ENCODE data around the gene FER.
"Not testable (repeated sequence)": the region's sequence is repeated elsewhere in the genome, so short reads cannot be mapped to it uniquely, and the experiment has no call there.

Gene FER

GRCh38 chr5:108975697-108976096, 228.0 kb downstream of the FER start:
- Histone ChIP-seq H3K4me3 (ENCODE audit: low read depth in 1 of 2, low read length in 2 of 2) (no peak overlapping the region), H3K4me1 (ENCODE audit: insufficient read depth, low read length) (no peaks in the 10 kb centered on the region), H3K27me3 (ENCODE audit: control insufficient read depth in 1 of 2, insufficient read depth in 2 of 2, low read length in 2 of 2) (no peaks in the 10 kb centered on the region), H3K9ac (ENCODE audit: low read length) (no peak overlapping the region), H3K36me3 (ENCODE audit: insufficient read depth, low read length) (no peaks in the 10 kb centered on the region), H3K9me3 (ENCODE audit: low read length) (no peaks in the 10 kb centered on the region), H3K27ac (ENCODE audit: low read depth, low read length) (no peak overlapping the region)

- H3K27ac ChIP-seq (ENCODE audit: low read depth, low read length), result no peak overlapping the region
These were observed 235.9 kb downstream of the FER start for GRCh38 chr5:108983461-108984092.

GRCh38 chr5:108989761-108990392, 242.2 kb downstream of the FER start:
- no peaks in the 10 kb centered on the region for H3K9me3 ChIP-seq (ENCODE audit: low read length)
- H3K4me1 ChIP-seq (ENCODE audit: insufficient read depth, low read length), result no peaks in the 10 kb centered on the region
- H3K36me3 ChIP-seq (ENCODE audit: insufficient read depth, low read length), result peaks cover 6% of the 10 kb centered on the region

More at GRCh38 chr5:108983461-108984092, 235.9 kb downstream of the FER start:
- no peaks in the 10 kb centered on the region for H3K4me1 ChIP-seq (ENCODE audit: insufficient read depth, low read length)
- no peaks in the 10 kb centered on the region for H3K27me3 ChIP-seq (ENCODE audit: control insufficient read depth in 1 of 2, insufficient read depth in 2 of 2, low read length in 2 of 2)
- H3K36me3 ChIP-seq (ENCODE audit: insufficient read depth, low read length), result peaks cover 6% of the 10 kb centered on the region
- no peaks in the 10 kb centered on the region for H3K9me3 ChIP-seq (ENCODE audit: low read length)
- no peak overlapping the region for H3K9ac ChIP-seq (ENCODE audit: low read length)
- no peak overlapping the region for H3K4me3 ChIP-seq (ENCODE audit: low read depth in 1 of 2, low read length in 2 of 2)

GRCh38 chr5:108992396-108993085, 244.8 kb downstream of the FER start:
- not testable (repeated sequence) for H3K27me3 ChIP-seq (ENCODE audit: control insufficient read depth in 1 of 2, insufficient read depth in 2 of 2, low read length in 2 of 2); H3K9ac ChIP-seq (ENCODE audit: low read length); H3K27ac ChIP-seq (ENCODE audit: low read depth, low read length); H3K9me3 ChIP-seq (ENCODE audit: low read length); H3K36me3 ChIP-seq (ENCODE audit: insufficient read depth, low read length); H3K4me1 ChIP-seq (ENCODE audit: insufficient read depth, low read length); H3K4me3 ChIP-seq (ENCODE audit: low read depth in 1 of 2, low read length in 2 of 2)

More at GRCh38 chr5:108989761-108990392, 242.2 kb downstream of the FER start:
- Histone ChIP-seq H3K4me3 (ENCODE audit: low read depth in 1 of 2, low read length in 2 of 2) (no peak overlapping the region), H3K27ac (ENCODE audit: low read depth, low read length) (no peak overlapping the region), H3K27me3 (ENCODE audit: control insufficient read depth in 1 of 2, insufficient read depth in 2 of 2, low read length in 2 of 2) (no peaks in the 10 kb centered on the region), H3K9ac (ENCODE audit: low read length) (no peak overlapping the region)

- not testable (repeated sequence) for H3K9ac ChIP-seq (ENCODE audit: low read length); H3K4me3 ChIP-seq (ENCODE audit: low read depth in 1 of 2, low read length in 2 of 2); H3K36me3 ChIP-seq (ENCODE audit: insufficient read depth, low read length); H3K9me3 ChIP-seq (ENCODE audit: low read length); H3K27me3 ChIP-seq (ENCODE audit: control insufficient read depth in 1 of 2, insufficient read depth in 2 of 2, low read length in 2 of 2); H3K4me1 ChIP-seq (ENCODE audit: insufficient read depth, low read length); H3K27ac ChIP-seq (ENCODE audit: low read depth, low read length)
These were observed 245.7 kb downstream of the FER start for GRCh38 chr5:108993440-108993839.

GRCh38 chr5:108997720-108998119, 250.0 kb downstream of the FER start:
- H3K27ac ChIP-seq (ENCODE audit: low read depth, low read length), result no peak overlapping the region
- no peaks in the 10 kb centered on the region for H3K9me3 ChIP-seq (ENCODE audit: low read length)
- no peaks in the 10 kb centered on the region for H3K27me3 ChIP-seq (ENCODE audit: control insufficient read depth in 1 of 2, insufficient read depth in 2 of 2, low read length in 2 of 2)
- no peaks in the 10 kb centered on the region for H3K4me1 ChIP-seq (ENCODE audit: insufficient read depth, low read length)
- H3K36me3 ChIP-seq (ENCODE audit: insufficient read depth, low read length), result no peaks in the 10 kb centered on the region
- H3K4me3 ChIP-seq (ENCODE audit: low read depth in 1 of 2, low read length in 2 of 2), result no peak overlapping the region
- H3K9ac ChIP-seq (ENCODE audit: low read length), result no peak overlapping the region

GRCh38 chr5:108998216-108998615, 250.5 kb downstream of the FER start:
- H3K36me3 ChIP-seq (ENCODE audit: insufficient read depth, low read length), result no peaks in the 10 kb centered on the region
- H3K27me3 ChIP-seq (ENCODE audit: control insufficient read depth in 1 of 2, insufficient read depth in 2 of 2, low read length in 2 of 2), result no peaks in the 10 kb centered on the region
- no peak overlapping the region for H3K4me3 ChIP-seq (ENCODE audit: low read depth in 1 of 2, low read length in 2 of 2)
- no peaks in the 10 kb centered on the region for H3K4me1 ChIP-seq (ENCODE audit: insufficient read depth, low read length)
- no peak overlapping the region for H3K9ac ChIP-seq (ENCODE audit: low read length)
- no peak overlapping the region for H3K27ac ChIP-seq (ENCODE audit: low read depth, low read length)
- H3K9me3 ChIP-seq (ENCODE audit: low read length), result no peaks in the 10 kb centered on the region

- Histone ChIP-seq H3K27ac (ENCODE audit: low read depth, low read length) (no peak overlapping the region), H3K27me3 (ENCODE audit: control insufficient read depth in 1 of 2, insufficient read depth in 2 of 2, low read length in 2 of 2) (no peaks in the 10 kb centered on the region), H3K4me1 (ENCODE audit: insufficient read depth, low read length) (no peaks in the 10 kb centered on the region), H3K9me3 (ENCODE audit: low read length) (no peaks in the 10 kb centered on the region), H3K4me3 (ENCODE audit: low read depth in 1 of 2, low read length in 2 of 2) (no peak overlapping the region), H3K36me3 (ENCODE audit: insufficient read depth, low read length) (no peaks in the 10 kb centered on the region), H3K9ac (ENCODE audit: low read length) (no peak overlapping the region)
These were observed 256.2 kb downstream of the FER start for GRCh38 chr5:109003928-109004327.

- H3K9ac ChIP-seq (ENCODE audit: low read length), result no peak overlapping the region
- H3K36me3 ChIP-seq (ENCODE audit: insufficient read depth, low read length), result no peaks in the 10 kb centered on the region
- H3K27ac ChIP-seq (ENCODE audit: low read depth, low read length), result no peak overlapping the region
- H3K4me1 ChIP-seq (ENCODE audit: insufficient read depth, low read length), result no peaks in the 10 kb centered on the region
- no peaks in the 10 kb centered on the region for H3K9me3 ChIP-seq (ENCODE audit: low read length)
- H3K27me3 ChIP-seq (ENCODE audit: control insufficient read depth in 1 of 2, insufficient read depth in 2 of 2, low read length in 2 of 2), result no peaks in the 10 kb centered on the region
- no peak overlapping the region for H3K4me3 ChIP-seq (ENCODE audit: low read depth in 1 of 2, low read length in 2 of 2)
These were observed 257.8 kb downstream of the FER start for GRCh38 chr5:109005297-109006009.

- Histone ChIP-seq H3K9ac (ENCODE audit: low read length) (no peak overlapping the region), H3K4me1 (ENCODE audit: insufficient read depth, low read length) (no peaks in the 10 kb centered on the region), H3K36me3 (ENCODE audit: insufficient read depth, low read length) (no peaks in the 10 kb centered on the region), H3K27me3 (ENCODE audit: control insufficient read depth in 1 of 2, insufficient read depth in 2 of 2, low read length in 2 of 2) (no peaks in the 10 kb centered on the region), H3K4me3 (ENCODE audit: low read depth in 1 of 2, low read length in 2 of 2) (no peak overlapping the region), H3K27ac (ENCODE audit: low read depth, low read length) (no peak overlapping the region), H3K9me3 (ENCODE audit: low read length) (no peaks in the 10 kb centered on the region)
These were observed 258.4 kb downstream of the FER start for GRCh38 chr5:109006129-109006528.

GRCh38 chr5:109016300-109016699, 268.6 kb downstream of the FER start:
- no peaks in the 10 kb centered on the region for H3K4me1 ChIP-seq (ENCODE audit: insufficient read depth, low read length)
- H3K36me3 ChIP-seq (ENCODE audit: insufficient read depth, low read length), result no peaks in the 10 kb centered on the region
- H3K9me3 ChIP-seq (ENCODE audit: low read length), result no peaks in the 10 kb centered on the region
- H3K4me3 ChIP-seq (ENCODE audit: low read depth in 1 of 2, low read length in 2 of 2), result no peak overlapping the region
- no peak overlapping the region for H3K9ac ChIP-seq (ENCODE audit: low read length)
- no peaks in the 10 kb centered on the region for H3K27me3 ChIP-seq (ENCODE audit: control insufficient read depth in 1 of 2, insufficient read depth in 2 of 2, low read length in 2 of 2)
- no peak overlapping the region for H3K27ac ChIP-seq (ENCODE audit: low read depth, low read length)

All from muscle layer of colon (tissue), 2 donors.